ENCODE results near the gene KRT1. TPM values are rescaled to one million over a fixed set of nuclear protein-coding genes. Genes with fewer than 3 reads are reported as not detected.

The KRT1 gene
- total RNA-seq, 2 donors from 2014 or later = 1.5 to 18.1 TPM

DNA sequence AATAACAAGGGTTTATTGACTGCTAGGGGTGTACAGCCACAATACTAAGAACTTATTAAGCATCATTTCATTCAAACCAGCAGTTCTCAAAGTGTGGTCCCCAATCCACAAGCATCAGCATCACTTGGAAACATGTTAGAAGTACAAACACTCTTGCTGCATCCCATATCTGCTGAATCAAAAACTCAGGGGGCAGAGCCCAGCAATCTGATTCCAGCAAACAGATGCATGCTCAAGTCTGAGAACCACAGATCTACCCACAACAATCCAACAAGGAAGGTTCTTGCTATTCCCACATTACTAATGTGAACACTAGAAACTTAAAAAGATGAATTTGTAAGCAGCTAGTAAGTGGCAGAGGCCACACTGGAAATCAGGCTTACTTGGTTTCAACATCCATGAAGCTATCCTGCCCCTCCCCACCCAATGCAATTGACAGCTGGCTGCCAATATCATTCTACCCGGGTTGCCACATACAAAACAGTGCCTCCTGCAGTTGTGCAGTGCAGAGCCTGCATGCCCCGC is 16.9 kb upstream of the KRT1 start:
- Histone ChIP-seq H3K4me1 (replicated peaks) (no peaks in the 10 kb centered on the region), H3K4me3 (no peak overlapping the region), H3K27me3 (replicated peaks; ENCODE audit: insufficient read depth) (peaks cover 6% of the 10 kb centered on the region), H3K9me3 (no peaks in the 10 kb centered on the region), H3K27ac (no peak overlapping the region), H3K36me3 (no peaks in the 10 kb centered on the region)
- TF ChIP-seq POLR2AphosphoS5 (IDR thresholded peaks at IDR 0.05) = no peak
- TF ChIP-seq POLR2A (IDR thresholded peaks at IDR 0.05) = no peak
- no peak for TF ChIP-seq CTCF (IDR thresholded peaks at IDR 0.05)
- intact Hi-C loops (cut with DNase I) = no loop called here
- WGBS = 66% methylated on average over 2 of the region's 2 CpGs
- DNase-seq (ENCODE audit: low spot score) = no peak

GRCh38 chr12:52696588-52696987 is 16.4 kb upstream of the KRT1 start:
- no peaks in the 10 kb centered on the region for H3K4me1 ChIP-seq (replicated peaks)
- intact Hi-C loops (cut with DNase I) = no loop called here
- 58% methylated on average over 3 of the region's 3 CpGs for WGBS
- no peak for DNase-seq (ENCODE audit: low spot score)
- no peaks in the 10 kb centered on the region for H3K9me3 ChIP-seq
- H3K27me3 ChIP-seq (replicated peaks; ENCODE audit: insufficient read depth) = peaks cover 6% of the 10 kb centered on the region
- no peaks in the 10 kb centered on the region for H3K36me3 ChIP-seq
- TF ChIP-seq POLR2AphosphoS5 (IDR thresholded peaks at IDR 0.05) = no peak
- TF ChIP-seq POLR2A (IDR thresholded peaks at IDR 0.05) = no peak
- TF ChIP-seq CTCF (IDR thresholded peaks at IDR 0.05) = no peak
- no peak overlapping the region for H3K4me3 ChIP-seq
- H3K27ac ChIP-seq = no peak overlapping the region

DNA sequence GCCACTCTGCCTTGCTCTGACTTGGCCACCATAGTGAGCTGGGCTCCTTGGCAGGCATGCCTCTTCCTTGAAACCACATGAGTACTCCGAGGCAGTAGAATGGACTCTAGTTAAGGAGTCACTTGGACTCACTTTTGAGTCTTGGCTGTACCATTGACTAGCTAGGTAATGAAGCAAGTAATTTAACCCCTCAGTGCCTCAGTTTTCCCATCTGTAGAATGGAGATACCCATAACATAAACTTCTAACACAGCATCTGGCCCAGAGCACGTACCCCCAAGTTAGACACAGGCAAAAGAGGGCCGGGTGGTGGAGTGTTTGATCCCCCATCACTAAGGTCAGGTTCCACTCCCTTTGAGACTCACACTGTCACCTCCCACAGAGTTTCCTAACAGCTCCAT is 14.8 kb upstream of the KRT1 start:
- intact Hi-C loops (cut with DNase I) = no loop called here
- H3K27me3 ChIP-seq (replicated peaks; ENCODE audit: insufficient read depth) = peaks cover 8% of the 10 kb centered on the region
- WGBS = 90% methylated on average over 3 of the region's 3 CpGs

GRCh38 chr12:52694151-52694550 is 13.9 kb upstream of the KRT1 start:
- no peak for TF ChIP-seq POLR2A (IDR thresholded peaks at IDR 0.05)
- no peaks in the 10 kb centered on the region for H3K36me3 ChIP-seq
- peaks cover 8% of the 10 kb centered on the region for H3K27me3 ChIP-seq (replicated peaks; ENCODE audit: insufficient read depth)
- H3K4me1 ChIP-seq (replicated peaks) = no peaks in the 10 kb centered on the region
- no peak overlapping the region for H3K4me3 ChIP-seq
- H3K9me3 ChIP-seq = no peaks in the 10 kb centered on the region
- H3K27ac ChIP-seq = no peak overlapping the region
- DNase-seq (ENCODE audit: low spot score) = no peak
- intact Hi-C loops (cut with DNase I) = no loop called here
- 96% methylated on average over 6 of the region's 6 CpGs for WGBS

More for the DNA sequence above, 14.8 kb upstream of the KRT1 start:
- Histone ChIP-seq H3K9me3 (no peaks in the 10 kb centered on the region), H3K27ac (no peak overlapping the region), H3K4me1 (replicated peaks) (no peaks in the 10 kb centered on the region), H3K4me3 (no peak overlapping the region), H3K36me3 (no peaks in the 10 kb centered on the region)
- TF ChIP-seq POLR2A (IDR thresholded peaks at IDR 0.05) (no peak), CTCF (IDR thresholded peaks at IDR 0.05) (no peak), POLR2AphosphoS5 (IDR thresholded peaks at IDR 0.05) (no peak)
- DNase-seq (ENCODE audit: low spot score) = no peak

GRCh38 chr12:52693261-52693660 is 13.1 kb upstream of the KRT1 start:
- 89% methylated on average over 5 of the region's 5 CpGs for WGBS
- intact Hi-C loops (cut with DNase I) = no loop called here

More at GRCh38 chr12:52693261-52693660, 13.1 kb upstream of the KRT1 start:
- H3K4me3 ChIP-seq = no peak overlapping the region
- H3K27ac ChIP-seq = no peak overlapping the region
- TF ChIP-seq POLR2AphosphoS5 (IDR thresholded peaks at IDR 0.05) (no peak), POLR2A (IDR thresholded peaks at IDR 0.05) (no peak), CTCF (IDR thresholded peaks at IDR 0.05) (no peak)
- no peaks in the 10 kb centered on the region for H3K9me3 ChIP-seq
- no peaks in the 10 kb centered on the region for H3K36me3 ChIP-seq
- DNase-seq (ENCODE audit: low spot score) = no peak
- peaks cover 8% of the 10 kb centered on the region for H3K27me3 ChIP-seq (replicated peaks; ENCODE audit: insufficient read depth)
- no peaks in the 10 kb centered on the region for H3K4me1 ChIP-seq (replicated peaks)

Measured in prostate gland (tissue), 2 donors.